ENCODE measurements around the gene ARCN1. TPM values are rescaled to one million over a fixed set of nuclear protein-coding genes. Genes with fewer than 3 reads are reported as not detected.

ARCN1 gene
- total RNA-seq, 1 donor from 2014 or later = 88.7 TPM

DNA sequence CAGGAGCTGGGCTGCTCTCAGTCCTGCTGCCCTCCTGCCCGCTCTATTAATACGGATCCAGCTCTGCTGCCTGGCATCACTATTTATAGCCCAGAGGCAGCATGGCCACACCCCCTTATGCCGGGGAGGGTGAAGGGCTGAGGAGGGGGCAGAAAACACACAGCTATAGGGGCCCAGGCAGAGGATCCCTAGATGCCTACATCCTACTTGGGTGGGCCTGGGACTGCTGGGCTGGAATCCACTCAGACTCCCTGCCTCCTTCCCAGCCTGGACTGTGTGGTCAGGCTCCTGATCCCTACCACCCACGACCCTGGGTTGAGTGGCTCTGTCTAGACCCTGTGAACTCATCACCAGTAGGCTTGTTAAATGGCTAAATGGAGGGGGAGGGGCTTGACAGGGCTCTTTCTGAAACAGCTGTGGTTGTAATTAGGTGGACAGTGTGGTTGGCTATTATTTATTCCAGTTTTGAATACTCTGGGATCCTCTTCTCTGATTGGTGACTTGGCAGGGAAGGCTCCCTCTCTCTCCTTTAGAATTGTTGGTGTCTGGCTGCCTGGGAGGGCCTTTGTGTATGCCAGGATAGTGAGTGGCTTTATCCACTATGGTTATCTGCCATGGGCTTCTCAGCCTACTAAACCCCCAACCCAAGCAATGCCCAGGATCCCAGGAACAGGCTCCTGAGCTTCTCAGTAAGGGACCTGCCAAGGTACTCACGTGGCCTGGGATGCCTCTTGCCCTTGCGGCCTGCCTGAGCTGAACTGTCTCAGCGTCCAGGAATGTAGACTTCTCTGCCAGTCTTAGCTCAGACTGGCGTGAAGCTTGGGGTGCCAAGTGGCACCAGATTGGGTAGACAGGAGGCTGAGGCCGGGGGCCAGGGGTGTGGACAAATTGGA is 50.4 kb downstream of the ARCN1 start:
- DNase-seq (ENCODE audit: low read depth) = peak; percentile 78
- TF ChIP-seq, protein P1, sequence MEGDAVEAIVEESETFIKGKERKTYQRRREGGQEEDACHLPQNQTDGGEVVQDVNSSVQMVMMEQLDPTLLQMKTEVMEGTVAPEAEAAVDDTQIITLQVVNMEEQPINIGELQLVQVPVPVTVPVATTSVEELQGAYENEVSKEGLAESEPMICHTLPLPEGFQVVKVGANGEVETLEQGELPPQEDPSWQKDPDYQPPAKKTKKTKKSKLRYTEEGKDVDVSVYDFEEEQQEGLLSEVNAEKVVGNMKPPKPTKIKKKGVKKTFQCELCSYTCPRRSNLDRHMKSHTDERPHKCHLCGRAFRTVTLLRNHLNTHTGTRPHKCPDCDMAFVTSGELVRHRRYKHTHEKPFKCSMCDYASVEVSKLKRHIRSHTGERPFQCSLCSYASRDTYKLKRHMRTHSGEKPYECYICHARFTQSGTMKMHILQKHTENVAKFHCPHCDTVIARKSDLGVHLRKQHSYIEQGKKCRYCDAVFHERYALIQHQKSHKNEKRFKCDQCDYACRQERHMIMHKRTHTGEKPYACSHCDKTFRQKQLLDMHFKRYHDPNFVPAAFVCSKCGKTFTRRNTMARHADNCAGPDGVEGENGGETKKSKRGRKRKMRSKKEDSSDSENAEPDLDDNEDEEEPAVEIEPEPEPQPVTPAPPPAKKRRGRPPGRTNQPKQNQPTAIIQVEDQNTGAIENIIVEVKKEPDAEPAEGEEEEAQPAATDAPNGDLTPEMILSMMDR (conservative IDR thresholded peaks at IDR 0.05; ENCODE audit: low read depth, low read length) = no peak
- H3K4me3 ChIP-seq (ENCODE audit: low read depth, low read length) = peak overlapping the region; percentile 78

DNA sequence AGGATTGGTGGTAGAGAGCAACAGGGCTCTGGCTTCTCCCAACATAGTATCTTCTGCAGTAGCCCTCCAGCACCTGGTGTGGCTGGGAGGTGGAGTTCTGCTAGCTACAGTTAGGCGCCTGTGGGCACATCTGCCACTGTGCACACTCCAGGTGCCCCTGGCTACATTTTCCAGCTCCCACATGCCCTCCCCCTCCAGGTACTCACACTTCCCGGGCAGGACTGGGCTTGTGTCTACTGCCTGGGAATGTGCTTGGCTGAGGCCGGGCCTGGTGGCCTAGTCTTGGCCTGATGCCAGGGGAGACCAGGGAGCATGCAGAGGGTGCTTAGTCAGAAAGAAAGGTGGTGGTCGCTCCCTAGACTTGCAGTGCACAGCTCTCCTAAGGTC is 51.1 kb downstream of the ARCN1 start:
- TF ChIP-seq, protein P1 (conservative IDR thresholded peaks at IDR 0.05; ENCODE audit: low read depth, low read length) = no peak
- no peak for DNase-seq (ENCODE audit: low read depth)
- peak overlapping the region; percentile 2 for H3K4me3 ChIP-seq (ENCODE audit: low read depth, low read length)

DNA sequence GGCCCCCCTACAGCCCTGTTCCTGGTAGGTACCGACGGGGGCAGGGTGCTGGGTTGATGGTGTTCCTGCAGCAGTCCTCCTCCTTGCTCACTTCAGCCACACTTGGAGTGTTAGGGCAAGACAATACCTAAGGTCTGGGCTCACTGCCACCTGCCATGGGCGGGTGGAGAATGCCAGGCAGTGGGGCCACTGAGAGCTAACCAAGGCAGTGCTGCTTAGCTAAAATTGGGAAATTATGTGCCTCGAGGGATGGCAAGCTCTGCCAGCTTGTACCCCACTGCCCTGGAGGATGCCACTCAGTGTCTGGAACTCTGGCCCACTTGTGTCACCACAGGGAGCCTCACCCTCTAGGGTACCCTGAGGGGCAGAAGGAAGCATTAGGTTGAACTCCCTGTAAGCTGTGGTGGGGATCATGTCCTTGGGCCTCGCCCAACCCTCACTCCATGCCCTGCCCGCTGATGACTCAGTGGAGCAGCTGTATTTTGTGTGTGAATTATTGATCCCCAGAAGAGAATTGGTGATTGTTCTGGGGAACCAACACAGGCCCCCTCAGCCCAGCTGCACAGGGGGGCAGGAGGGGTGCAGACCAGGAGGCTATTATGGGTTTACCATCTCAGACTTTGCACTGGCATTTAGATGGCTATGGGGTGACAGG is 53.0 kb downstream of the ARCN1 start:
- TF ChIP-seq, protein P1 (conservative IDR thresholded peaks at IDR 0.05; ENCODE audit: low read depth, low read length) = no peak
- H3K4me3 ChIP-seq (ENCODE audit: low read depth, low read length) = no peak overlapping the region
- no peak for DNase-seq (ENCODE audit: low read depth)

DNA sequence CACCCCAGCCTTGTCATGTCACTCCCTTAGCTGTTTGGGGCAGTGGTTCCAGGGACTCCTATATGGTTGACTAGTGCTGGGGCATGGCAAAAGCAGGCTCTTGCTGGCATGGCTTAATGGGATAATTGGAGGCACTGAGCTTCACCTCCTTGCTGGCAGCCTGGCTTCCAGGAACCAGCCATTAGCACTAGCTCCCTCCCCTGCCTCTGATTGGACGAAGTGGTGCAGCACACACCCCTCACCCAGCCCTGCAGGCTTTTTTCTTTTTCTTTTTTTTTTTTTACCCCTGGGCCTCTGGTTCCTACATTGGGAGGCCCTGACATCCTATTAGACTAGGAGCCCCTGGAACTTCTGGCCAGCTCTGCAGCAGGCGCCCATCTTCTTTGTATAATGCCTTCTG is 53.8 kb downstream of the ARCN1 start:
- TF ChIP-seq, protein P1 (conservative IDR thresholded peaks at IDR 0.05; ENCODE audit: low read depth, low read length) = no peak
- no peak overlapping the region for H3K4me3 ChIP-seq (ENCODE audit: low read depth, low read length)
- DNase-seq (ENCODE audit: low read depth) = no peak

DNA sequence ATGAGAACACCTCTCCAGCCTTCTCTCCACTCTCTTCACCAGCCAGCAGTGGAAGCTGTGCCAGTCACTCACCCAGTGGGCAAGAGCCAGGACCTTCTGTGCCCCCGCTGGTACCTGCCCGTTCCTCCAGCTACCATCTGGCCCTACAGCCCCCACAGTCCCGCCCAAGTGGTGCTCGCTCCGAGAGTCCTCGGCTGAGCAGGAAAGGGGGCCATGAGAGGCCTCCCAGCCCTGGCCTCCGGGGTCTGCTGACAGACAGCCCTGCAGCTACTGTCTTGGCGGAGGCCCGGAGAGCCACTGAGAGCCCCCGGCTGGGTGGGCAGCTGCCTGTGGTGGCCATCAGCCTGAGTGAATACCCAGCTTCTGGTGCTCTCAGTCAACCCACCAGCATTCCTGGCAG is 55.4 kb downstream of the ARCN1 start:
- TF ChIP-seq, protein P1 (conservative IDR thresholded peaks at IDR 0.05; ENCODE audit: low read depth, low read length) = no peak
- H3K4me3 ChIP-seq (ENCODE audit: low read depth, low read length) = no peak overlapping the region
- no peak for DNase-seq (ENCODE audit: low read depth)

DNA sequence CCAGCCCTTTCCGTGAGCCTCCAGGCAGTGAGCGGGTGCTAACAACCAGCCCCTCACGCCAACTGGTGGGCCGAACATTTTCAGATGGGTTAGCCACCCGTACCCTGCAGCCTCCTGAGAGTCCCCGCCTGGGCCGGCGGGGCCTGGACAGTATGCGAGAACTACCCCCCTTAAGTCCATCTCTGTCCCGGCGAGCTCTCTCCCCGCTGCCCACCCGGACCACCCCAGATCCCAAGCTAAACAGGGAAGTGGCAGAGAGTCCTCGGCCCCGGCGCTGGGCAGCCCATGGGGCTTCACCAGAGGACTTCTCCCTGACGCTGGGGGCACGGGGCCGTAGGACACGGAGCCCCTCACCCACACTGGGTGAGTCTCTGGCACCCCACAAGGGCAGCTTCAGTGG is 55.8 kb downstream of the ARCN1 start:
- no peak for DNase-seq (ENCODE audit: low read depth)
- TF ChIP-seq, protein P1 (conservative IDR thresholded peaks at IDR 0.05; ENCODE audit: low read depth, low read length) = no peak
- H3K4me3 ChIP-seq (ENCODE audit: low read depth, low read length) = no peak overlapping the region

Measured in epithelial cell of proximal tubule (primary cell).